Measurements from ENCODE around the gene KDM4D. TPM values are rescaled to one million over a fixed set of nuclear protein-coding genes. Genes with fewer than 3 reads are reported as not detected.
"Not testable (repeated sequence)": the region's sequence is repeated elsewhere in the genome, so short reads cannot be mapped to it uniquely, and the experiment has no call there.

The KDM4D gene
- total RNA-seq, 1 donor from 2014 or later: 0.66 TPM

DNA sequence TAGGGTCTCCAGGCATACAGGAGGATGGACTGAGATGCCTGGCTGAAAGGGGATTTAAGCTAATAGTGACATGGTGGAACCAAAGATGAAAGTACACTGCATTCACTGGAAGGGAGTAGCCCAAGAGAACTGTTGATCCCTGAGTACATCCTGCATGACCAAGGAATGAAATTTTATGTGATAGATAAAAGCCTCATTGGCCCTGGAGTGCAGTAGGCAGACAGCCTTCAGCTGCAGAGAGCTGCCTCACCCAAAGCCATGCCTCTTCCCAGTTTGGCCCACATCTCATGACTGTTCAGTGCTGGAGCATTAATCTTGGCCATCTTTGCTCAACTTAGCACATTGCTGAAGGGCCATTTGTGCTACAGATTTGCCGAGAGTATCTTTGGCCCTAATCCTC lies 59.5 kb downstream of the KDM4D start:
- no peak for DNase-seq (ENCODE audit: low spot score)

DNA sequence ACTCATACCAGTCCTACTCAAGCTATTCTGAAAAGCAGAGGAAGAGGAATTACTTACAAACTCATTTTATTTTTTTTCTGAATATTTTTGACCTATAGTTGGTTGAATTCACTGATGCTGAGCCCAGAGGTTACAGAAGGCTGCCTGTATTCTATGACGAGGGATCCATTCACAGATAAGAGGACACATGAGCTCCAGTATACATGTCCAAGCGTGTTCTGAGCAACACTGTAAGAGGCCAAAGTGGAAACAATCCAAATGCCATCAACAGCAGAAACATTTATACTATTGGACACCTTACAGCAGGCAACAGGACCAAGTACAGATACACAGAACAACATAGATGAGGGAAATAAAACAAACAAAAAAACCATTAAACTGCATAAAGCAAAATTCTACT lies 61.8 kb downstream of the KDM4D start:
- no peak for DNase-seq (ENCODE audit: low spot score)

GRCh38 chr11:95037356-95038035 lies 64.0 kb downstream of the KDM4D start:
- DNase-seq (ENCODE audit: low spot score): not testable (repeated sequence)

DNA sequence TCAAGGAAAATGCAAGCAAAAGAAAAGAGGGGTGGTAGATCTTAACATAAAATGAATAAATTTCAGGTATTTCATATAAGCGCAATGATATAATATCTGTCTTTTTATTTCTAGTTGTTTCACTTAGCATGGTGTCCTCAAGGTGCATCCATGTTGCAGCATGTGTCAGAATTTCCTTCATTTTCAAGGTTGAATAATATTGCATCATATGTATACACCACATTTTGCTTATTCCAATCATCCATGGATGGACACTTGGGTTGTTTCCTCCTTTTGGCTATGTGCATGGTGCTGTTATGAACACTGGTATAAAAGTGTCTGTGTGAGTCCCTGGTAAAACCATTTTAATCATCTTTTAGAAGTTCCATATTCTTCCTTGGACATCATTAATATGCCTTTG lies 68.7 kb downstream of the KDM4D start:
- no peak for DNase-seq (ENCODE audit: low spot score)

DNA sequence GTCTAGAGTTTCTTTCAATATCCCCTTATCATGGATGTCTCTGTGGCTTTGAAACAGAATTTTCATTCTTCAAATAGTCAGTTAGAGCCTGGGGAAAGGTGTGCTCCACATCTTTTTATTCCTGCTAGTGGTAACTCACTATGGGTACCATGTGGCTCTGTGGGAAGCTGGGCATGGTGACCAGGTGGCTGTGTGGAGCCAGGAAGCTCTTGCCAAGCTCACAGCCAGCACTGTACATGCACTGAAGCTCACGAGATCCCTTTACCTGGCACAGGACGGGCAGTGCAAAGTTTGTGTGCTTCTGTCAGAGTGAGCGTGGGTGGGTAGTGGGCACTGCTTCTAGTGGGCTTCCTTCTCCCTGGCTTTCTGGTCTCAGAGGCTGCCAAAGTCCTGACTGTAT lies 69.4 kb downstream of the KDM4D start:
- no peak for DNase-seq (ENCODE audit: low spot score)

GRCh38 chr11:95044010-95044409 lies 70.5 kb downstream of the KDM4D start:
- DNase-seq (ENCODE audit: low spot score): no peak

GRCh38 chr11:95045812-95046211 lies 72.3 kb downstream of the KDM4D start:
- DNase-seq (ENCODE audit: low spot score): no peak

Other genes starting within 250 kb of the KDM4D start
- 54.3 TPM for gene AMOTL1, start 205.4 kb upstream of the KDM4D start, total RNA-seq
- 41.1 TPM for gene CWC15, start 153 bp upstream of the KDM4D start, total RNA-seq
- gene KDM4E, start 51.5 kb downstream of the KDM4D start, total RNA-seq: not detected
- gene KDM4F, start 75.7 kb downstream of the KDM4D start, total RNA-seq: not detected
- 43.6 TPM for gene SRSF8, start 93.2 kb downstream of the KDM4D start, total RNA-seq
- gene ENDOD1, start 116.1 kb downstream of the KDM4D start, total RNA-seq: 65.6 TPM

Measured in mucosa of gallbladder (tissue), 1 donor.